CD4-positive, alpha-beta memory T cell (primary cell): Measurements from ENCODE around the gene PABPC1L. TPM values are rescaled to one million over a fixed set of nuclear protein-coding genes. Genes with fewer than 3 reads are reported as not detected.

ENCODE experiments used
- CTCF ChIA-PET: fragments of 350-600 bp; sonication (Branson Sonifier 250); formaldehyde crosslinking; loops from one replicate; lab custom pipeline; 2021; ENCODE audit warnings: inconsistent platforms; ENCODE audit not compliant: partially characterized antibody; lab: Charles Lee
- POLR2A ChIA-PET: fragments of 350-600 bp; sonication (Branson Sonifier 250); formaldehyde crosslinking; loops from one replicate; lab custom pipeline; 2021; ENCODE audit not compliant: partially characterized antibody; lab: Charles Lee
- DNase-seq, 5 donors: peaks; one replicate each; pipeline versions ENCODE4 v3.0.0 to v3.0.0-alpha.2; 2020 to 2022; ENCODE audit warnings: mixed read lengths in 1 of 5
- H3K27ac ChIP-seq: one replicate; pipeline ENCODE4 v1.7.0; 2013; ENCODE audit warnings: low read depth, low read length
- H3K27me3 ChIP-seq: 2 replicates; pipeline ENCODE4 v1.7.0; 2013; ENCODE audit warnings: mild to moderate bottlenecking, low read length, moderate library complexity; ENCODE audit not compliant: insufficient read depth
- H3K36me3 ChIP-seq: 2 replicates; pipeline ENCODE4 v1.7.0; 2013; ENCODE audit warnings: mild to moderate bottlenecking, low read length, moderate library complexity; ENCODE audit not compliant: insufficient read depth
- H3K4me1 ChIP-seq: 2 replicates; pipeline ENCODE4 v1.7.0; 2013; ENCODE audit warnings: mild to moderate bottlenecking, low read length, moderate library complexity; ENCODE audit not compliant: insufficient read depth
- H3K4me3 ChIP-seq, 2 donors: one replicate each; pipeline ENCODE4 v1.7.0; 2013; ENCODE audit warnings: low read length in 2 of 2, mild to moderate bottlenecking in 1 of 2
- H3K9me3 ChIP-seq, 2 donors: one replicate each; pipeline ENCODE4 v1.7.0; 2013; ENCODE audit warnings: low read length in 2 of 2, control low read depth in 1 of 2; ENCODE audit not compliant: control insufficient read depth in 1 of 2
- H3K27ac Mint-ChIP-seq, 7 donors: one replicate each; pipeline ENCODE4 v1.8.0; 2020 to 2021; ENCODE audit warnings: mixed read lengths in 7 of 7, mild to moderate bottlenecking in 6 of 7, inconsistent platforms in 3 of 7, moderate library complexity in 3 of 7
- H3K27me3 Mint-ChIP-seq, 2 donors: one replicate each; pipeline ENCODE4 v1.8.0; 2020 to 2021; ENCODE audit warnings: mixed read lengths in 2 of 2
- H3K36me3 Mint-ChIP-seq, 2 donors: one replicate each; pipeline ENCODE4 v1.8.0; 2020 to 2021; ENCODE audit warnings: mixed read lengths in 2 of 2, inconsistent platforms in 1 of 2, mild to moderate bottlenecking in 1 of 2
- H3K4me1 Mint-ChIP-seq, 4 donors: one replicate each; pipeline ENCODE4 v1.8.0; 2020 to 2021; ENCODE audit warnings: mixed read lengths in 4 of 4, mild to moderate bottlenecking in 1 of 4
- H3K4me3 Mint-ChIP-seq, 8 donors: one replicate each; pipeline ENCODE4 v1.8.0; 2020 to 2021; ENCODE audit warnings: mixed read lengths in 8 of 8, mild to moderate bottlenecking in 7 of 8, moderate library complexity in 6 of 8, inconsistent platforms in 3 of 8
- H3K9me3 Mint-ChIP-seq, 8 donors: one replicate each; pipeline ENCODE4 v1.8.0; 2020 to 2021; ENCODE audit warnings: mixed read lengths in 8 of 8, mild to moderate bottlenecking in 5 of 8, inconsistent platforms in 3 of 8, moderate library complexity in 1 of 8
- intact Hi-C: fragments of 100-400 bp; cut with micrococcal nuclease; formaldehyde crosslinking; loops from one replicate; pipeline ENCODE4 v1.15.1; 2023
- polyA plus RNA-seq, 2 donors: library from polyadenylated mRNA; unstranded; fragments of 300-500 nt; fragmentation: Illumina TruSeq; gene quantifications; one replicate each; pipeline ENCODE4 v1.2.3, GENCODE V29; 2021
- total RNA-seq, 2 experiments: library from RNA; stranded (reverse); gene quantifications; one replicate each; pipeline ENCODE4 v1.2.3, GENCODE V29; 2021

Gene PABPC1L
- total and polyA plus RNA-seq, 4 experiments from 2014 or later, result 0.42 to 50.0 (median 46.5) TPM; not detected in 1

GRCh38 chr20:44938637-44939036 is 28.8 kb downstream of the PABPC1L start:
- no peak overlapping the region for H3K4me3 Mint-ChIP-seq

DNA sequence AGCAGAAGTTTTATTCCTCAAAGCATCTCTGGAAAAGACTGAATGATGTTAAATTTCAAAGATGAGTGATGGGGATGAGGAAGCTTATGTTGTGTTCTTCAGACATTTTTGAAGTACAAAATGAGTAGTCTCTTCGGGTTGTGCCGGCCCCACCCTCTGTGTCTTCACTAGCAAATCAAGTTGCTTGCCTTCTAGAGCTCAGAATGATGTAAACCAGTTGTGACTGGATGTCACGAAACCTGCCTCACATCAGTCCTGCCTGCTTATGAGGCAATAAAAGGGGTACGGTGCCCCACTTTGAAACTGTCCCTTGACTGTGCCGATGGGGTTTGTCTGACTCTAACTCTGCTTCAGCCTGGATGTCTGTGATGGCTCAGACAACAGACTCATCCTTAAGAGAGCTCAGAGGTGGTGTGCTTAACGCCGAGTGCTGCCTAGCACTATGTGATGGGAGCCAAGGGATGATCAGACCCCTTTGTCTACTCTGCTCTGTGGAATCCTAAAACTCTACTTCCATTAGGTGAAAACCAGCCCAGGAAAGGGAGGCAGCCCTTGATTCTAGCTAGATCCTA is 31.3 kb downstream of the PABPC1L start:
- Mint-ChIP-seq H3K9me3 (no peaks in the 10 kb centered on the region), H3K4me1 (peaks cover 0 to 5% (median 0%) of the 10 kb centered on the region in 4 donors), H3K4me3 (no peak overlapping the region), H3K27me3 (no peaks in the 10 kb centered on the region), H3K36me3 (peaks cover 50 to 85% of the 10 kb centered on the region in 2 donors), H3K27ac (peak overlapping the region in 3 of 7 donors; percentile 14 to 66 (median 15))
- H3K4me3 ChIP-seq, result no peak overlapping the region
- no peak for DNase-seq
- no peaks in the 10 kb centered on the region for H3K9me3 ChIP-seq
- no peaks in the 10 kb centered on the region for H3K27me3 ChIP-seq
- ChIA-PET CTCF (interaction anchor here (0.9 to 1.4 kb wide), 4 partner anchors 17 to 170 kb away, joined by 3 to 5 read pairs (median 4); no protein-coding TSS in a partner anchor), POLR2A (interaction anchor here (0.8 to 0.9 kb wide), 2 partner anchors 10 to 11 kb away, joined by 3 read pairs; no protein-coding TSS in a partner anchor)
- H3K36me3 ChIP-seq, result peaks cover 39% of the 10 kb centered on the region
- H3K27ac ChIP-seq, result no peak overlapping the region
- intact Hi-C loops, result no loop called here
- no peaks in the 10 kb centered on the region for H3K4me1 ChIP-seq

More at GRCh38 chr20:44938637-44939036, 28.8 kb downstream of the PABPC1L start:
- no peak overlapping the region for H3K4me3 ChIP-seq
- peaks cover 35% of the 10 kb centered on the region for H3K36me3 ChIP-seq
- peak overlapping the region in 5 of 7 donors; percentile 5 to 65 (median 42) for H3K27ac Mint-ChIP-seq
- no peaks in the 10 kb centered on the region for H3K27me3 Mint-ChIP-seq
- no peaks in the 10 kb centered on the region for H3K27me3 ChIP-seq
- intact Hi-C loops, result no loop called here
- H3K4me1 Mint-ChIP-seq, result peaks cover 0 to 3% (median 0%) of the 10 kb centered on the region in 4 donors
- no peaks in the 10 kb centered on the region for H3K9me3 ChIP-seq
- ChIA-PET POLR2A (no interaction called here), CTCF (interaction anchor here (1.3 kb wide), 1 partner anchor 25 kb away, joined by 3 read pairs; no protein-coding TSS in a partner anchor)
- no peaks in the 10 kb centered on the region for H3K9me3 Mint-ChIP-seq
- H3K4me1 ChIP-seq, result no peaks in the 10 kb centered on the region
- H3K36me3 Mint-ChIP-seq, result peaks cover 33 to 76% of the 10 kb centered on the region in 2 donors
- H3K27ac ChIP-seq, result no peak overlapping the region
- no peak for DNase-seq

DNA sequence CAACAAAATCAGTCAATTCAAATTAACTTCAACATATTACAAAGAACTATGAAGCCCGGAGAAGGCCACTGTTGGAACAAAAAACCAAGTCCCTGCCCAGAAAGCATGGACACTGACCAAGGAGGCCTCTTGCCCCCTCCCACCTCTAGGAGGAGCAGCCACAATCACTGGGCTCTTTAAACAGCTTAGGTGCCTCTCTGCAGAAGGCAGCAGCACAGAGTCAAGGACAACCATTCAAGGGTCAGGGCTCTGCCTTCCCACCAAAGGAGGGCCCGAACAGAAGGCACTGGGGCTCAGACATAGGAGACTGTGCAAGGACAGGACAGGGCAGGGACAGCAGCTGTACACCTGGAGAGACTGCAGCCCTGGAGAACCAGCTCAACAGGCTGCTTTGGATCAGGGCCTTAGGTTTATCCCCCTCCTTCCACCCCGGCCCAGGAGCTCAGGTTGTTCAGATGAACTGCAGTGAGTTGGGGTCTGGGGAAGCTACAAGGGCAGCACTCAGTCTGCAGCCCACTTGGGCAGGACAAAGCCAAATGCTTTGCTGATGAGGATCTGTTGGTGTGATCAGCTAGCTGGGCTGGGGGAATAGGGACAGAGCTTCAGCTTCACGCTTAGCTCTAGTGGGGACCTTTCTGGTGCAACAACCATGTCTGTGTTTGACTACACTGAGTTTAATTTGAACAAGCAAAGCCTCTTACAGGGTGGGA is 32.6 kb downstream of the PABPC1L start:
- peaks cover 36% of the 10 kb centered on the region for H3K36me3 ChIP-seq
- DNase-seq, result no peak
- CTCF ChIA-PET, result interaction anchor here (0.6 to 1.4 kb wide), 4 partner anchors 10 to 169 kb away, joined by 3 to 7 read pairs (median 4); no protein-coding TSS in a partner anchor
- H3K9me3 ChIP-seq, result no peaks in the 10 kb centered on the region
- POLR2A ChIA-PET, result interaction anchor here (0.6 to 1.5 kb wide), 3 partner anchors 9 to 37 kb away, joined by 3 read pairs; no protein-coding TSS in a partner anchor
- Mint-ChIP-seq H3K27me3 (no peaks in the 10 kb centered on the region), H3K4me1 (peaks cover 0 to 5% (median 3%) of the 10 kb centered on the region in 4 donors), H3K36me3 (peaks cover 56 to 85% of the 10 kb centered on the region in 2 donors), H3K9me3 (no peaks in the 10 kb centered on the region), H3K27ac (peak overlapping the region in 3 of 7 donors; percentile 47 to 72 (median 70)), H3K4me3 (no peak overlapping the region)
- intact Hi-C loops, result no loop called here
- H3K27me3 ChIP-seq, result no peaks in the 10 kb centered on the region
- H3K4me1 ChIP-seq, result no peaks in the 10 kb centered on the region
- H3K27ac ChIP-seq, result no peak overlapping the region
- no peak overlapping the region for H3K4me3 ChIP-seq

DNA sequence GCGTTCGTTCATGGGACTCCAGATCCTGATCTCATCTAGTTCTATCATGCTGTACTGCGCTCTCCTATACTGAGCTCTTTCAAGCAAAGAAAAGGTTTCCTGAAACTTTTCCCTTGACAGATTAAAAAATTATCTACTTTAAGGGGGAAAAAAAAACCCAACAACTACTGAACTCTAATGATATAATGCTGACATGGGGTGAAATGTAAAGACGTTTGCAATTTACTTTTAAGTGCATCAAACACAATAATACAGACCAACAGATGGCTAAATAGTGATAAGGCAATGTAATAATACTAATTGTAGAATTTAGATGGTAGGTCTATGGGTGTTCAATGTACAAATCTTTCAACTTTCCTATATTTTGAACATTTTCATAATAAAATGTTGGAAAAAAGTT is 34.0 kb downstream of the PABPC1L start:
- Mint-ChIP-seq H3K36me3 (peaks cover 42 to 80% of the 10 kb centered on the region in 2 donors), H3K9me3 (no peaks in the 10 kb centered on the region), H3K4me3 (no peak overlapping the region), H3K27ac (peak overlapping the region in 3 of 7 donors; percentile 16 to 63 (median 50)), H3K4me1 (peaks cover 0 to 4% (median 2%) of the 10 kb centered on the region in 4 donors), H3K27me3 (no peaks in the 10 kb centered on the region)
- DNase-seq, result no peak
- Histone ChIP-seq H3K4me1 (no peaks in the 10 kb centered on the region), H3K27me3 (no peaks in the 10 kb centered on the region), H3K36me3 (peaks cover 42% of the 10 kb centered on the region), H3K9me3 (no peaks in the 10 kb centered on the region), H3K4me3 (no peak overlapping the region), H3K27ac (no peak overlapping the region)
- intact Hi-C loops, result no loop called here
- ChIA-PET CTCF (interaction anchor here (1.1 kb wide), 1 partner anchor 9 kb away, joined by 3 read pairs; no protein-coding TSS in a partner anchor), POLR2A (interaction anchor here (1.5 kb wide), 1 partner anchor 35 kb away, joined by 3 read pairs; no protein-coding TSS in a partner anchor)

DNA sequence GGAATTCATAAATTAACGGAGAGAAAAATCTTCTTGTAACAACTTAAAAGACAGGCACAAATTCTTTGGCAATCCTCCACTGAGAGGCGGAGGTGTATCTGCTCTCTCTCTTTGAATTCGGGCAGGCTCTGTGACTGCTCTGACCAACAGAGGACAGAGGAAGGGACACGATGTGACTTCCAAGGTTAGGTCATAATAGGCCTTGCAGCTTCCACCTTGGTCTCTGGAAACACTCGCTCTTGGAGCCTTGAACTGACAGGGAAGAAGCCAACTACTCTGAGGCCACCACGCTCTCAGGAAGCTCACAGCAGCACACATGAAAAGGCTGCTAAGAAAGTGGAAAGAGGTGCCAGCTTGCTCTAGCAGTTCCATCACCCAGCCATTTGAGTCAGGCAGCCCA is 35.4 kb downstream of the PABPC1L start:
- Histone ChIP-seq H3K9me3 (no peaks in the 10 kb centered on the region), H3K36me3 (peaks cover 48% of the 10 kb centered on the region), H3K27me3 (no peaks in the 10 kb centered on the region), H3K4me3 (no peak overlapping the region), H3K27ac (no peak overlapping the region), H3K4me1 (no peaks in the 10 kb centered on the region)
- intact Hi-C loops, result no loop called here
- DNase-seq, result no peak
- ChIA-PET CTCF (no interaction called here), POLR2A (interaction anchor here (1.4 kb wide), 1 partner anchor 15 kb away, joined by 3 read pairs; the partner anchor contains the start of gene TOMM34)
- Mint-ChIP-seq H3K36me3 (peaks cover 46 to 79% of the 10 kb centered on the region in 2 donors), H3K27ac (peak overlapping the region in 1 of 7 donors; percentile 25), H3K4me1 (peaks cover 0 to 6% (median 3%) of the 10 kb centered on the region in 4 donors), H3K4me3 (no peak overlapping the region), H3K9me3 (no peaks in the 10 kb centered on the region), H3K27me3 (no peaks in the 10 kb centered on the region)

- H3K9me3 Mint-ChIP-seq, result no peaks in the 10 kb centered on the region
- Histone ChIP-seq H3K9me3 (no peaks in the 10 kb centered on the region), H3K4me1 (no peaks in the 10 kb centered on the region), H3K27me3 (no peaks in the 10 kb centered on the region), H3K27ac (no peak overlapping the region), H3K36me3 (peaks cover 59% of the 10 kb centered on the region), H3K4me3 (no peak overlapping the region)
- DNase-seq, result no peak
- H3K27me3 Mint-ChIP-seq, result no peaks in the 10 kb centered on the region
- ChIA-PET CTCF (interaction anchor here (1.1 to 1.3 kb wide), 2 partner anchors 13 to 47 kb away, joined by 3 to 5 read pairs; partner anchors contain the start of gene TOMM34), POLR2A (interaction anchor here (1.4 kb wide), 1 partner anchor 14 kb away, joined by 3 read pairs; the partner anchor contains the start of gene TOMM34)
- H3K27ac Mint-ChIP-seq, result peak overlapping the region in 3 of 7 donors; percentile 31 to 76 (median 76)
- H3K36me3 Mint-ChIP-seq, result peaks cover 49 to 80% of the 10 kb centered on the region in 2 donors
- peaks cover 0 to 7% (median 3%) of the 10 kb centered on the region in 4 donors for H3K4me1 Mint-ChIP-seq
- intact Hi-C loops, result no loop called here
- no peak overlapping the region for H3K4me3 Mint-ChIP-seq
Observed at GRCh38 chr20:44946271-44946852, 36.5 kb downstream of the PABPC1L start.
